ENCODE results near the gene DYNLT5. TPM values are rescaled to one million over a fixed set of nuclear protein-coding genes. Genes with fewer than 3 reads are reported as not detected.

The DYNLT5 gene
- total RNA-seq, 1 experiment from 2014 or later: 1.3 TPM

- ATAC-seq (no peak), DNase-seq (ENCODE audit: low spot score) (no peak)
- H3K4me1 Mint-ChIP-seq: peaks cover 10% of the 10 kb centered on the region
- no peaks in the 10 kb centered on the region for H3K27me3 Mint-ChIP-seq (ENCODE audit: low read depth)
- no peak overlapping the region for H3K27ac Mint-ChIP-seq
- no peak overlapping the region for H3K4me3 Mint-ChIP-seq
- H3K9me3 Mint-ChIP-seq: peaks cover 6% of the 10 kb centered on the region
- ChIA-PET CTCF (interaction anchor here (0.9 to 1.6 kb wide), 2 partner anchors 125 to 228 kb away, joined by 3 to 4 read pairs; no protein-coding TSS in a partner anchor), POLR2A (interaction anchor here (0.7 kb wide), 1 partner anchor 197 kb away, joined by 3 read pairs; no protein-coding TSS in a partner anchor)
- no peaks in the 10 kb centered on the region for H3K36me3 Mint-ChIP-seq
- TF ChIP-seq EMX1 (CRISPR knock-in tag; IDR thresholded peaks at IDR 0.05) (no peak), ESRRA (CRISPR knock-in tag; IDR thresholded peaks at IDR 0.05; ENCODE audit: borderline replicate concordance) (no peak), ZNF671 (CRISPR knock-in tag; IDR thresholded peaks at IDR 0.05) (no peak), NR2C2 (CRISPR knock-in tag; IDR thresholded peaks at IDR 0.05) (no peak), ZMAT4 (CRISPR knock-in tag; IDR thresholded peaks at IDR 0.05) (no peak), TEAD1 (CRISPR knock-in tag; IDR thresholded peaks at IDR 0.05) (no peak), E2F1 (CRISPR knock-in tag; IDR thresholded peaks at IDR 0.05) (no peak), SOX15 (CRISPR knock-in tag; IDR thresholded peaks at IDR 0.05) (no peak), RELA (CRISPR knock-in tag; IDR thresholded peaks at IDR 0.05; ENCODE audit: borderline replicate concordance) (no peak)
- TF ChIP-seq, protein P1, sequence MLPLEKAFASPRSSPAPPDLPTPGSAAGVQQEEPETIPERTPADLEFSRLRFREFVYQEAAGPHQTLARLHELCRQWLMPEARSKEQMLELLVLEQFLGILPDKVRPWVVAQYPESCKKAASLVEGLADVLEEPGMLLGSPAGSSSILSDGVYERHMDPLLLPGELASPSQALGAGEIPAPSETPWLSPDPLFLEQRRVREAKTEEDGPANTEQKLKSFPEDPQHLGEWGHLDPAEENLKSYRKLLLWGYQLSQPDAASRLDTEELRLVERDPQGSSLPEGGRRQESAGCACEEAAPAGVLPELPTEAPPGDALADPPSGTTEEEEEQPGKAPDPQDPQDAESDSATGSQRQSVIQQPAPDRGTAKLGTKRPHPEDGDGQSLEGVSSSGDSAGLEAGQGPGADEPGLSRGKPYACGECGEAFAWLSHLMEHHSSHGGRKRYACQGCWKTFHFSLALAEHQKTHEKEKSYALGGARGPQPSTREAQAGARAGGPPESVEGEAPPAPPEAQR (CRISPR knock-in tag; IDR thresholded peaks at IDR 0.05): no peak
- TF ChIP-seq, protein P2, sequence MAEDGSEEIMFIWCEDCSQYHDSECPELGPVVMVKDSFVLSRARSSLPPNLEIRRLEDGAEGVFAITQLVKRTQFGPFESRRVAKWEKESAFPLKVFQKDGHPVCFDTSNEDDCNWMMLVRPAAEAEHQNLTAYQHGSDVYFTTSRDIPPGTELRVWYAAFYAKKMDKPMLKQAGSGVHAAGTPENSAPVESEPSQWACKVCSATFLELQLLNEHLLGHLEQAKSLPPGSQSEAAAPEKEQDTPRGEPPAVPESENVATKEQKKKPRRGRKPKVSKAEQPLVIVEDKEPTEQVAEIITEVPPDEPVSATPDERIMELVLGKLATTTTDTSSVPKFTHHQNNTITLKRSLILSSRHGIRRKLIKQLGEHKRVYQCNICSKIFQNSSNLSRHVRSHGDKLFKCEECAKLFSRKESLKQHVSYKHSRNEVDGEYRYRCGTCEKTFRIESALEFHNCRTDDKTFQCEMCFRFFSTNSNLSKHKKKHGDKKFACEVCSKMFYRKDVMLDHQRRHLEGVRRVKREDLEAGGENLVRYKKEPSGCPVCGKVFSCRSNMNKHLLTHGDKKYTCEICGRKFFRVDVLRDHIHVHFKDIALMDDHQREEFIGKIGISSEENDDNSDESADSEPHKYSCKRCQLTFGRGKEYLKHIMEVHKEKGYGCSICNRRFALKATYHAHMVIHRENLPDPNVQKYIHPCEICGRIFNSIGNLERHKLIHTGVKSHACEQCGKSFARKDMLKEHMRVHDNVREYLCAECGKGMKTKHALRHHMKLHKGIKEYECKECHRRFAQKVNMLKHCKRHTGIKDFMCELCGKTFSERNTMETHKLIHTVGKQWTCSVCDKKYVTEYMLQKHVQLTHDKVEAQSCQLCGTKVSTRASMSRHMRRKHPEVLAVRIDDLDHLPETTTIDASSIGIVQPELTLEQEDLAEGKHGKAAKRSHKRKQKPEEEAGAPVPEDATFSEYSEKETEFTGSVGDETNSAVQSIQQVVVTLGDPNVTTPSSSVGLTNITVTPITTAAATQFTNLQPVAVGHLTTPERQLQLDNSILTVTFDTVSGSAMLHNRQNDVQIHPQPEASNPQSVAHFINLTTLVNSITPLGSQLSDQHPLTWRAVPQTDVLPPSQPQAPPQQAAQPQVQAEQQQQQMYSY (CRISPR knock-in tag; IDR thresholded peaks at IDR 0.05): no peak
- TF ChIP-seq, protein P3, sequence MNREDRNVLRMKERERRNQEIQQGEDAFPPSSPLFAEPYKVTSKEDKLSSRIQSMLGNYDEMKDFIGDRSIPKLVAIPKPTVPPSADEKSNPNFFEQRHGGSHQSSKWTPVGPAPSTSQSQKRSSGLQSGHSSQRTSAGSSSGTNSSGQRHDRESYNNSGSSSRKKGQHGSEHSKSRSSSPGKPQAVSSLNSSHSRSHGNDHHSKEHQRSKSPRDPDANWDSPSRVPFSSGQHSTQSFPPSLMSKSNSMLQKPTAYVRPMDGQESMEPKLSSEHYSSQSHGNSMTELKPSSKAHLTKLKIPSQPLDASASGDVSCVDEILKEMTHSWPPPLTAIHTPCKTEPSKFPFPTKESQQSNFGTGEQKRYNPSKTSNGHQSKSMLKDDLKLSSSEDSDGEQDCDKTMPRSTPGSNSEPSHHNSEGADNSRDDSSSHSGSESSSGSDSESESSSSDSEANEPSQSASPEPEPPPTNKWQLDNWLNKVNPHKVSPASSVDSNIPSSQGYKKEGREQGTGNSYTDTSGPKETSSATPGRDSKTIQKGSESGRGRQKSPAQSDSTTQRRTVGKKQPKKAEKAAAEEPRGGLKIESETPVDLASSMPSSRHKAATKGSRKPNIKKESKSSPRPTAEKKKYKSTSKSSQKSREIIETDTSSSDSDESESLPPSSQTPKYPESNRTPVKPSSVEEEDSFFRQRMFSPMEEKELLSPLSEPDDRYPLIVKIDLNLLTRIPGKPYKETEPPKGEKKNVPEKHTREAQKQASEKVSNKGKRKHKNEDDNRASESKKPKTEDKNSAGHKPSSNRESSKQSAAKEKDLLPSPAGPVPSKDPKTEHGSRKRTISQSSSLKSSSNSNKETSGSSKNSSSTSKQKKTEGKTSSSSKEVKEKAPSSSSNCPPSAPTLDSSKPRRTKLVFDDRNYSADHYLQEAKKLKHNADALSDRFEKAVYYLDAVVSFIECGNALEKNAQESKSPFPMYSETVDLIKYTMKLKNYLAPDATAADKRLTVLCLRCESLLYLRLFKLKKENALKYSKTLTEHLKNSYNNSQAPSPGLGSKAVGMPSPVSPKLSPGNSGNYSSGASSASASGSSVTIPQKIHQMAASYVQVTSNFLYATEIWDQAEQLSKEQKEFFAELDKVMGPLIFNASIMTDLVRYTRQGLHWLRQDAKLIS (CRISPR knock-in tag; IDR thresholded peaks at IDR 0.05; ENCODE audit: borderline replicate concordance): no peak
- TF ChIP-seq, protein P4, sequence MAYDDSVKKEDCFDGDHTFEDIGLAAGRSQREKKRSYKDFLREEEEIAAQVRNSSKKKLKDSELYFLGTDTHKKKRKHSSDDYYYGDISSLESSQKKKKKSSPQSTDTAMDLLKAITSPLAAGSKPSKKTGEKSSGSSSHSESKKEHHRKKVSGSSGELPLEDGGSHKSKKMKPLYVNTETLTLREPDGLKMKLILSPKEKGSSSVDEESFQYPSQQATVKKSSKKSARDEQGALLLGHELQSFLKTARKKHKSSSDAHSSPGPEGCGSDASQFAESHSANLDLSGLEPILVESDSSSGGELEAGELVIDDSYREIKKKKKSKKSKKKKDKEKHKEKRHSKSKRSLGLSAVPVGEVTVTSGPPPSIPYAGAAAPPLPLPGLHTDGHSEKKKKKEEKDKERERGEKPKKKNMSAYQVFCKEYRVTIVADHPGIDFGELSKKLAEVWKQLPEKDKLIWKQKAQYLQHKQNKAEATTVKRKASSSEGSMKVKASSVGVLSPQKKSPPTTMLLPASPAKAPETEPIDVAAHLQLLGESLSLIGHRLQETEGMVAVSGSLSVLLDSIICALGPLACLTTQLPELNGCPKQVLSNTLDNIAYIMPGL (CRISPR knock-in tag; IDR thresholded peaks at IDR 0.05): no peak
- TF ChIP-seq, protein P5, sequence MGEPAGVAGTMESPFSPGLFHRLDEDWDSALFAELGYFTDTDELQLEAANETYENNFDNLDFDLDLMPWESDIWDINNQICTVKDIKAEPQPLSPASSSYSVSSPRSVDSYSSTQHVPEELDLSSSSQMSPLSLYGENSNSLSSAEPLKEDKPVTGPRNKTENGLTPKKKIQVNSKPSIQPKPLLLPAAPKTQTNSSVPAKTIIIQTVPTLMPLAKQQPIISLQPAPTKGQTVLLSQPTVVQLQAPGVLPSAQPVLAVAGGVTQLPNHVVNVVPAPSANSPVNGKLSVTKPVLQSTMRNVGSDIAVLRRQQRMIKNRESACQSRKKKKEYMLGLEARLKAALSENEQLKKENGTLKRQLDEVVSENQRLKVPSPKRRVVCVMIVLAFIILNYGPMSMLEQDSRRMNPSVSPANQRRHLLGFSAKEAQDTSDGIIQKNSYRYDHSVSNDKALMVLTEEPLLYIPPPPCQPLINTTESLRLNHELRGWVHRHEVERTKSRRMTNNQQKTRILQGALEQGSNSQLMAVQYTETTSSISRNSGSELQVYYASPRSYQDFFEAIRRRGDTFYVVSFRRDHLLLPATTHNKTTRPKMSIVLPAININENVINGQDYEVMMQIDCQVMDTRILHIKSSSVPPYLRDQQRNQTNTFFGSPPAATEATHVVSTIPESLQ (CRISPR knock-in tag; IDR thresholded peaks at IDR 0.05): no peak
- TF ChIP-seq, protein P6, sequence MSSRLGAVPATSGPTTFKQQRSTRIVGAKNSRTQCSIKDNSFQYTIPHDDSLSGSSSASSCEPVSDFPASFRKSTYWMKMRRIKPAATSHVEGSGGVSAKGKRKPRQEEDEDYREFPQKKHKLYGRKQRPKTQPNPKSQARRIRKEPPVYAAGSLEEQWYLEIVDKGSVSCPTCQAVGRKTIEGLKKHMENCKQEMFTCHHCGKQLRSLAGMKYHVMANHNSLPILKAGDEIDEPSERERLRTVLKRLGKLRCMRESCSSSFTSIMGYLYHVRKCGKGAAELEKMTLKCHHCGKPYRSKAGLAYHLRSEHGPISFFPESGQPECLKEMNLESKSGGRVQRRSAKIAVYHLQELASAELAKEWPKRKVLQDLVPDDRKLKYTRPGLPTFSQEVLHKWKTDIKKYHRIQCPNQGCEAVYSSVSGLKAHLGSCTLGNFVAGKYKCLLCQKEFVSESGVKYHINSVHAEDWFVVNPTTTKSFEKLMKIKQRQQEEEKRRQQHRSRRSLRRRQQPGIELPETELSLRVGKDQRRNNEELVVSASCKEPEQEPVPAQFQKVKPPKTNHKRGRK (CRISPR knock-in tag; IDR thresholded peaks at IDR 0.05; ENCODE audit: borderline replicate concordance): no peak
- TF ChIP-seq, protein P7, sequence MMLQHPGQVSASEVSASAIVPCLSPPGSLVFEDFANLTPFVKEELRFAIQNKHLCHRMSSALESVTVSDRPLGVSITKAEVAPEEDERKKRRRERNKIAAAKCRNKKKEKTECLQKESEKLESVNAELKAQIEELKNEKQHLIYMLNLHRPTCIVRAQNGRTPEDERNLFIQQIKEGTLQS (CRISPR knock-in tag; conservative IDR thresholded peaks at IDR 0.05): no peak
Observed at GRCh38 chr1:66732407-66733166, 19.7 kb upstream of the DYNLT5 start.

Measured in WTC11 (cell line).